NOMO-1 treated with DMSO at 0.1 percent for 48 hours (cell line): ENCODE measurements around the gene GPC5.
"Not testable (repeated sequence)": the region's sequence is repeated elsewhere in the genome, so short reads cannot be mapped to it uniquely, and the experiment has no call there.

Experiments used
- DNase-seq: peaks from one replicate; lab custom pipeline; 2025; ENCODE audit not compliant: unreplicated experiment; lab: John Stamatoyannopoulos, UW

Gene GPC5

GRCh38 chr13:92681239-92681638 is 1282.8 kb downstream of the GPC5 start:
- DNase-seq, result no peak

GRCh38 chr13:92682832-92683517 is 1284.6 kb downstream of the GPC5 start:
- no peak for DNase-seq

GRCh38 chr13:92694047-92694446 is 1295.6 kb downstream of the GPC5 start:
- no peak for DNase-seq

GRCh38 chr13:92695827-92696226 is 1297.4 kb downstream of the GPC5 start:
- DNase-seq, result not testable (repeated sequence)

- no peak for DNase-seq
Measured at GRCh38 chr13:92716749-92717148, 1318.3 kb downstream of the GPC5 start.

- DNase-seq, result no peak
Measured at GRCh38 chr13:92717857-92718256, 1319.4 kb downstream of the GPC5 start.

- DNase-seq, result no peak
Measured at GRCh38 chr13:92719868-92720267, 1321.4 kb downstream of the GPC5 start.

- DNase-seq, result no peak
Measured at GRCh38 chr13:92721620-92722019, 1323.2 kb downstream of the GPC5 start.

GRCh38 chr13:92727118-92727517 is 1328.7 kb downstream of the GPC5 start:
- DNase-seq, result no peak

- DNase-seq, result no peak
Measured at GRCh38 chr13:92734068-92734467, 1335.6 kb downstream of the GPC5 start.

GRCh38 chr13:92734545-92734944 is 1336.1 kb downstream of the GPC5 start:
- no peak for DNase-seq

- DNase-seq, result no peak
Measured at GRCh38 chr13:92735909-92736308, 1337.5 kb downstream of the GPC5 start.

GRCh38 chr13:92739306-92739818 is 1340.9 kb downstream of the GPC5 start:
- DNase-seq, result no peak

- no peak for DNase-seq
Measured at GRCh38 chr13:92743992-92744391, 1345.6 kb downstream of the GPC5 start.

GRCh38 chr13:92745258-92745657 is 1346.8 kb downstream of the GPC5 start:
- no peak for DNase-seq

GRCh38 chr13:92752705-92753104 is 1354.3 kb downstream of the GPC5 start:
- not testable (repeated sequence) for DNase-seq

- DNase-seq, result no peak
Measured at GRCh38 chr13:92761710-92762109, 1363.3 kb downstream of the GPC5 start.

GRCh38 chr13:92767468-92767867 is 1369.0 kb downstream of the GPC5 start:
- no peak for DNase-seq

GRCh38 chr13:92768602-92769001 is 1370.2 kb downstream of the GPC5 start:
- no peak for DNase-seq

- no peak for DNase-seq
Measured at GRCh38 chr13:92769046-92769445, 1370.6 kb downstream of the GPC5 start.

GRCh38 chr13:92775658-92776057 is 1377.2 kb downstream of the GPC5 start:
- no peak for DNase-seq

- no peak for DNase-seq
Measured at GRCh38 chr13:92781965-92782690, 1383.7 kb downstream of the GPC5 start.
